ENCODE measurements around the gene ZNF682. TPM values are rescaled to one million over a fixed set of nuclear protein-coding genes. Genes with fewer than 3 reads are reported as not detected.
"Not testable (repeated sequence)": the region's sequence is repeated elsewhere in the genome, so short reads cannot be mapped to it uniquely, and the experiment has no call there.

Gene ZNF682
- total and polyA plus RNA-seq, 2 of the 8 experiments (the other 6 are each of a cell fraction or from before 2014, with no cell fraction given) = 4.3 to 27.5 TPM

DNA sequence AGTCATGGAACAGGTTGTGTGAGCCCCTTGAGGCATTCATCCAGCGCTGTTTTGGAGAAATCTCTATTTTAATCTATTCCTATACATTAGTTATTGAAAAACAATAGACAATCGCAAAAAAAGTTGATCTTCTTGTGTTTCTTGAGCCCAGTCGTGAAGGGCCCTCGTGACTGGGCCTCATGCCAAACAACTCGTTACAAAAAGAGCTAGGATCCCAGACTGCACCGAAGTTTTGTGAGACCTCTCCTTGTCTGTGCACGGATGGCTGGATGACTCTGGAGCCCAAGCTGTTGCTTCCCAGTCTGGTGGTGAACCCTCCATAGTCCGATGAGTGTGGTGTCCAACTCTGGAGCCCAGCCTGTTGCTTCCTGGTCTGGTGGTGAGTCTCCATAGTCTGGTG, 81.5 kb downstream of the ZNF682 start:
- H2AK5ac ChIP-seq (ENCODE audit: low read depth, low read length); H4K91ac ChIP-seq (replicated peaks; ENCODE audit: insufficient read length, low read length); H3K18ac ChIP-seq (ENCODE audit: extremely low read depth, low read length); H3K4me1 ChIP-seq (replicated peaks in 1 of 4; ENCODE audit: control insufficient read depth in 3 of 4, insufficient read depth in 4 of 4, low read length in 3 of 4); H2BK5ac ChIP-seq (ENCODE audit: low read depth, low read length); H4K5ac ChIP-seq (ENCODE audit: insufficient read length, low read depth, low read length); H3K9me3 ChIP-seq (ENCODE audit: insufficient read depth in 2 of 2, low read depth in 1 of 2, low read length in 1 of 2); H3K27me3 ChIP-seq (replicated peaks in 1 of 4; ENCODE audit: control insufficient read depth in 3 of 4, extremely low read depth in 1 of 4, insufficient read depth in 3 of 4, low read length in 3 of 4); H3K14ac ChIP-seq (ENCODE audit: insufficient read length); H2BK120ac ChIP-seq (replicated peaks; ENCODE audit: low read depth, low read length); H3K4ac ChIP-seq (replicated peaks; ENCODE audit: insufficient read length, low read depth, low read length); H3K79me2 ChIP-seq (ENCODE audit: control insufficient read depth in 1 of 2, insufficient read depth in 2 of 2, low read length in 2 of 2); H3K9ac ChIP-seq (replicated peaks in 1 of 4; ENCODE audit: extremely low read depth in 1 of 4, low read depth in 3 of 4, low read length in 3 of 4); H3K56ac ChIP-seq (replicated peaks; ENCODE audit: insufficient read length, low read depth, low read length); H3K36me3 ChIP-seq (ENCODE audit: control insufficient read depth in 2 of 4, insufficient read depth in 4 of 4, low read length in 3 of 4); H2AFZ ChIP-seq (ENCODE audit: low read length); H3K4me3 ChIP-seq (ENCODE audit: extremely low read depth in 1 of 4, insufficient read depth in 2 of 4, low read depth in 3 of 4, low read length in 4 of 4); H4K8ac ChIP-seq (ENCODE audit: extremely low read depth, insufficient read depth, low read length); H3K4me2 ChIP-seq (ENCODE audit: insufficient read depth in 1 of 2, low read depth in 2 of 2, low read length in 2 of 2); H3K27ac ChIP-seq (ENCODE audit: low read depth, low read length); H4K20me1 ChIP-seq (replicated peaks in 1 of 2; ENCODE audit: control insufficient read depth in 1 of 2, insufficient read depth in 2 of 2, low read length in 2 of 2); H2BK15ac ChIP-seq (ENCODE audit: low read length); H2BK12ac ChIP-seq (ENCODE audit: low read depth, low read length); H3K23ac ChIP-seq (ENCODE audit: insufficient read length); H3K79me1 ChIP-seq (ENCODE audit: low read depth, low read length); FAIRE-seq; H3K23me2 ChIP-seq (ENCODE audit: low read depth, low read length); H2BK20ac ChIP-seq (ENCODE audit: low read length): not testable (repeated sequence)
- 74% methylated on average over 8 of the region's 8 CpGs; no CpG with 5 or more reads in 1 of the 2 experiments for whole genome bisulfite sequencing, 2 experiments (ENCODE audit: extremely low coverage in 1 of 2, insufficient coverage in 1 of 2, insufficient read length in 1 of 2, insufficient replicate concordance in 2 of 2, low coverage in 1 of 2, low lambda C conversion rate in 2 of 2, missing lambda C conversion rate in 1 of 2)
- ChIA-PET POLR2A (ENCODE audit: partially characterized antibody) (interaction anchor here (1.3 kb wide), 1 partner anchor 14 kb away, joined by 3 read pairs; no protein-coding TSS in a partner anchor), CTCF (ENCODE audit: partially characterized antibody) (interaction anchor here (1.6 to 2.0 kb wide), 3 partner anchors 9 to 46 kb away, joined by 4 to 5 read pairs (median 5); no protein-coding TSS in a partner anchor)
- peak in 1 of 2 experiments; percentile 14 for DNase-seq (ENCODE audit: low read depth in 1 of 2, low spot score in 2 of 2)
